ENCODE measurements around the gene TBC1D4. TPM values are rescaled to one million over a fixed set of nuclear protein-coding genes. Genes with fewer than 3 reads are reported as not detected.

The TBC1D4 gene
- total RNA-seq, 1 donor from 2014 or later = 26.1 TPM

- Histone ChIP-seq H3K4me3 (no peak overlapping the region), H3K4me1 (no peaks in the 10 kb centered on the region), H3K27ac (no peak overlapping the region), H3K27me3 (no peaks in the 10 kb centered on the region), H3K36me3 (no peaks in the 10 kb centered on the region), H3K9me3 (no peaks in the 10 kb centered on the region)
- ATAC-seq = no peak
- intact Hi-C loops (cut with DNase I) = no loop called here
- no peak for TF ChIP-seq CTCF (IDR thresholded peaks at IDR 0.05)
- no peak for DNase-seq
Observed at GRCh38 chr13:75506018-75506417, 24.0 kb upstream of the TBC1D4 start.

- no peaks in the 10 kb centered on the region for H3K27me3 ChIP-seq
- H3K36me3 ChIP-seq = no peaks in the 10 kb centered on the region
- no peak overlapping the region for H3K4me3 ChIP-seq
- TF ChIP-seq CTCF (IDR thresholded peaks at IDR 0.05) = no peak
- no peaks in the 10 kb centered on the region for H3K4me1 ChIP-seq
- no peak overlapping the region for H3K27ac ChIP-seq
- intact Hi-C loops (cut with DNase I) = no loop called here
- H3K9me3 ChIP-seq = no peaks in the 10 kb centered on the region
- DNase-seq (no peak), ATAC-seq (peak; percentile 71)
Observed at GRCh38 chr13:75505327-75505726, 23.4 kb upstream of the TBC1D4 start.

- no peak overlapping the region for H3K4me3 ChIP-seq
- H3K9me3 ChIP-seq = no peaks in the 10 kb centered on the region
- H3K27me3 ChIP-seq = no peaks in the 10 kb centered on the region
- no peak overlapping the region for H3K27ac ChIP-seq
- H3K4me1 ChIP-seq = no peaks in the 10 kb centered on the region
- DNase-seq (no peak), ATAC-seq (no peak)
- no peaks in the 10 kb centered on the region for H3K36me3 ChIP-seq
- no peak for TF ChIP-seq CTCF (IDR thresholded peaks at IDR 0.05)
- intact Hi-C loops (cut with DNase I) = no loop called here
Observed at GRCh38 chr13:75495938-75496337, 14.0 kb upstream of the TBC1D4 start.

- ATAC-seq = no peak
Observed at GRCh38 chr13:75494491-75494890, 12.5 kb upstream of the TBC1D4 start.

GRCh38 chr13:75493156-75493555 is 11.2 kb upstream of the TBC1D4 start:
- Histone ChIP-seq H3K27me3 (no peaks in the 10 kb centered on the region), H3K27ac (no peak overlapping the region), H3K4me1 (no peaks in the 10 kb centered on the region), H3K36me3 (no peaks in the 10 kb centered on the region), H3K4me3 (no peak overlapping the region), H3K9me3 (no peaks in the 10 kb centered on the region)
- intact Hi-C loops (cut with DNase I) = no loop called here
- no peak for ATAC-seq
- no peak for TF ChIP-seq CTCF (IDR thresholded peaks at IDR 0.05)
- DNase-seq = no peak

More at GRCh38 chr13:75494491-75494890, 12.5 kb upstream of the TBC1D4 start:
- Histone ChIP-seq H3K4me3 (no peak overlapping the region), H3K36me3 (no peaks in the 10 kb centered on the region), H3K27ac (no peak overlapping the region), H3K27me3 (no peaks in the 10 kb centered on the region), H3K9me3 (no peaks in the 10 kb centered on the region), H3K4me1 (no peaks in the 10 kb centered on the region)
- no peak for TF ChIP-seq CTCF (IDR thresholded peaks at IDR 0.05)
- no peak for DNase-seq
- intact Hi-C loops (cut with DNase I) = no loop called here

- H3K36me3 ChIP-seq = no peaks in the 10 kb centered on the region
- no peak for TF ChIP-seq CTCF (IDR thresholded peaks at IDR 0.05)
- intact Hi-C loops (cut with DNase I) = no loop called here
- no peaks in the 10 kb centered on the region for H3K4me1 ChIP-seq
- DNase-seq = no peak
- H3K27ac ChIP-seq = no peak overlapping the region
- no peak overlapping the region for H3K4me3 ChIP-seq
- no peak for ATAC-seq
- no peaks in the 10 kb centered on the region for H3K9me3 ChIP-seq
- no peaks in the 10 kb centered on the region for H3K27me3 ChIP-seq
Observed at GRCh38 chr13:75492389-75492788, 10.4 kb upstream of the TBC1D4 start.
